Suppressor macrophage treated with lipopolysaccharide for 1 hour (primary cell): Measurements from ENCODE around the gene MBNL1.
A peak's percentile ranks its signal among the peaks of the same experiment; 100 is the strongest.

Experiments used
- DNase-seq, 3 donors: peaks; one replicate each; pipeline ENCODE4 v3.0.0-alpha.2; 2020 to 2022

The MBNL1 gene, protein sequence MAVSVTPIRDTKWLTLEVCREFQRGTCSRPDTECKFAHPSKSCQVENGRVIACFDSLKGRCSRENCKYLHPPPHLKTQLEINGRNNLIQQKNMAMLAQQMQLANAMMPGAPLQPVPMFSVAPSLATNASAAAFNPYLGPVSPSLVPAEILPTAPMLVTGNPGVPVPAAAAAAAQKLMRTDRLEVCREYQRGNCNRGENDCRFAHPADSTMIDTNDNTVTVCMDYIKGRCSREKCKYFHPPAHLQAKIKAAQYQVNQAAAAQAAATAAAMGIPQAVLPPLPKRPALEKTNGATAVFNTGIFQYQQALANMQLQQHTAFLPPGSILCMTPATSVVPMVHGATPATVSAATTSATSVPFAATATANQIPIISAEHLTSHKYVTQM

GRCh38 chr3:152268555-152269055 is at the start of gene MBNL1:
MBNL1 (plus strand) TSS chr3:152268929; CDS start chr3:152300194, 31,265 bp downstream.
- DNase-seq, result peak; percentile 89 to 92 (median 90)

GRCh38 chr3:152219216-152219615 is 49.5 kb upstream of the MBNL1 start:
- no peak for DNase-seq

GRCh38 chr3:152219769-152220255 is 48.9 kb upstream of the MBNL1 start:
- DNase-seq, result no peak

- DNase-seq, result peak; percentile 42 to 83 (median 82)
Measured at GRCh38 chr3:152222327-152222726, 46.4 kb upstream of the MBNL1 start.

DNA sequence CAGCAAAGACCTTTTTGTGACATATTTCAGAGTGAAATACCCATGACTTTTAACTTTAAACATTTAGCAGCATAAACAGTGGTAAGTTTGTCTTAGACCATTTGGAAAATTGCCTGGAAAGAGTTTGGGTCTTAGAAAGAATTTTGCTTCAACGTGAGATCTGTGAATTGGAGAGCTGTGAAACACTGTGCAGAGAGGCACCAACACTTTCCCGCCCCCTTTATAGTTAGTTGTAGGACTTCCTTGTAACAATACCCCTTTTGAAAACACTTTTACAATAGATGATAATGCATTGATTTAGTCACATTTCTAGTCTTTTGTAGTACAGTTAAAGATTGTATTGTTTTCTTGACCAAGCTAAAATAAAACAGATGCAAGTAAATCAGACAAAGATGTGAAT is 43.5 kb upstream of the MBNL1 start:
- DNase-seq, result no peak

DNA sequence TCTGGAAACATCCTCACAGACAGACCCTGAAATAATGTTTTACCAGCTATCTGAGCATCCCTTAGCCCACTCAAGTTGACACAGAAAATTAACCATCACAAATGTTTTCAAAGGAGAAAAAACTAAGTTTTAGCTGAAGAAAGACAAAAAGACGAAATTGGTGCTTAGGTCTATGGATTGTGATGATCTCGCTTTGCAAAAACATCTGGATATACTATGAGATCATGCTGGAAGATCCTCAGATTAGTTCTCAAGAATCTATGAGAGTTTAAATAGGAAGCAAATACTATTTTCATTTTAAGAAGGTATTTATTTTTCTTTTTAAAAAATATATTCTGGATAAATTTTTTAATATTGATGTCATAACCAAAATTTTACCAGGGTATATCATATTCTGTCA is 42.6 kb upstream of the MBNL1 start:
- no peak for DNase-seq

DNA sequence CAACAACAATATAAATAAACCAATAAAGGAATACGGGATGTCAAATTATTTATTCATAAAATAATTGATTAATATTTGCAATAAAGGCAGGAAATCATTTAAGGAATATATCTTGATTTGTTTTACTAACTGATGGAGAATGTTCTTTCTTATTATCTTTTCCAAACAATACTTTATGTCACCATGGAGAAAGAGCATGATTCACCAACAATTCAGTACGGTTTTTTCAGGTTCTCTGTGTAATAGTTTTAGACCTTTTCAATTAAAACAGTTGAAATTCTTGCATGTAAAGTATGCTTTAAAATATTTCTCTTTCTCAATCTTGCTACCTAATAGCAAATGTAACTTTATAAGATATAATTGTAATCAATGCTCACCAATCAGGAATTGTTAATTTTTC is 41.7 kb upstream of the MBNL1 start:
- DNase-seq, result no peak

- DNase-seq, result peak in 1 of 3 donors; percentile 40
Measured at GRCh38 chr3:152229692-152230091, 39.0 kb upstream of the MBNL1 start.

DNA sequence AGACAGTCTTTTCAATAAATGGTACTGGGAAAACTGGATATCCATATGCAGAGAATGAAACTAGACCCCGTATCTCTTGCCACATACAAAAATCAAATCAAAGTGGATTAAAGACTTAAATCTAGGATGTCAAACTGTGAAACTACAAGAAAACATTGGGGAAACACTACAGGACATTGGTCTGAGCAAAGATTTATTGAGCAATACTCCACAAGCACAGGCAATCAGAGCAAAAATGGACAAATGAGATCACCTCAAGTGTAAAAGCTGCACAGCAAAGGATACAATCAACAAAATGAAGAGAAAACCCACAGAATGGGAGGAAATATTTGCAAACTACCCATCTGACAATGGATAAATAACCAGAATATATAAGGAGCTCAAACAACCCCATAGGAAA is 38.4 kb upstream of the MBNL1 start:
- peak; percentile 32 to 65 (median 55) for DNase-seq

DNA sequence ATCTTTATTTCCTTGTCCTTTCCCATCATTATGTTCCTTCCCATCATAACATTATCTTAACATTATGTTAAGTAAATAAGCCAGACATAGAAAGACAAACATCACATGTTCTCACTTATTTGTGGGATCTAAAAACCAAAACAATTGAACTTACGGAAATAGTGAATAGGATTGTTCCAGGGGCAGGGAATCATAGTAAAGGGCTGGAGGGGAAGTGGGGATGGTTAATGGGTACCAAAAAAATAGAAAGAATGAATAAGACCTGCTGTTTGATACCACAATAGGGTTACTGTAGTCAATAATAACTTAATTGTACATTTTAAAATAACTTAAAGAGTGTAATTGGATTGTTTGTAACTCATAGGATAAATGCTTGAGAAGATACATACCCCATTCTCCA is 36.7 kb upstream of the MBNL1 start:
- no peak for DNase-seq

DNA sequence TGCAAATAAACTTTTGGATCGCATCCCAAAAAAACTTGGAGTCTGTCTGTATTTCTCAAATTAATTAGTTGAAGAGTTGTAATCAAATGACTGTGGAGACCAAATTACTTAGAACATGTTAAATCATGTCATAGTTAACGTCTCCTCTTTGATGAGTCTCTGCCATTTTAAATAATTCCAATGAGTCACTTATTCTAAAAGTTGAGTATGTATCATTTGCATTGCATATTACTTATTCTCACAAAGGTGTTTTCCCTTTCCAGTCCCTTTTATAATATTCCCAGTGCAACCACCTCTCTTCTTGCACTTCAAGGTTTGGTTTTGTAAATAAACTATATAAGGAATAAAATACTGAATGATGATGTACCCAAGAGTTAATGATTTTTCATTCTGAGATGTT is 36.0 kb upstream of the MBNL1 start:
- peak in 2 of 3 donors; percentile 46 to 73 for DNase-seq

- no peak for DNase-seq
Measured at GRCh38 chr3:152234657-152235375, 33.9 kb upstream of the MBNL1 start.

DNA sequence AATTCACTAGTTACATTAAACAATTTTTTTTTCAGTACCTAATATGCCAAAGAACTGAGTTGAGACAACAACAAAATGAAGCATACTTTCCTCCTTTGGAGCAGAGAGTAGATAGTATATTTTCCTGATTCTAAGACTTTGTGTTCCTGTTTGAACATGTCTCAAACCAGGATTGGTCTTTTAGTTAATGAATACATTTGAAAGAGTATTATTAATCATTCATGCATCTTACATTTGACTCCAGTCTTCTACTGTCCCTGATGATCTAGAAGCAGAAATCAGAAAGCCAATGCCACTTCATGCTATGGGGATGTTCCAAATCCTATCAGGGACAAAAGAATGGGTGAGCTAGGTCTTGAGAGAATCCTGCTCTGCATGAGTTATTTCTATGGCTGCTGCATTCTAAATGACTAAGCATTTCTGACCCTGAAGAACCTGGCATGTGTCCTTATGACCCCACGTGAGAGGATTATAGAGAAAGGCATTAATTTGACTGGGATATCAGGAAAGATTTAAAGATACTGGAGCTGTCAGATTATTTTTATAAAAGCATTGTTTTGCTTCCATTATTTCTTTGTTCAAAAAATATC is 32.9 kb upstream of the MBNL1 start:
- DNase-seq, result no peak

- peak; percentile 52 to 73 (median 70) for DNase-seq
Measured at GRCh38 chr3:152236716-152237115, 32.0 kb upstream of the MBNL1 start.

GRCh38 chr3:152241142-152242017 is 27.3 kb upstream of the MBNL1 start:
- no peak for DNase-seq

- DNase-seq, result no peak
Measured at GRCh38 chr3:152243301-152243711, 25.4 kb upstream of the MBNL1 start.

DNA sequence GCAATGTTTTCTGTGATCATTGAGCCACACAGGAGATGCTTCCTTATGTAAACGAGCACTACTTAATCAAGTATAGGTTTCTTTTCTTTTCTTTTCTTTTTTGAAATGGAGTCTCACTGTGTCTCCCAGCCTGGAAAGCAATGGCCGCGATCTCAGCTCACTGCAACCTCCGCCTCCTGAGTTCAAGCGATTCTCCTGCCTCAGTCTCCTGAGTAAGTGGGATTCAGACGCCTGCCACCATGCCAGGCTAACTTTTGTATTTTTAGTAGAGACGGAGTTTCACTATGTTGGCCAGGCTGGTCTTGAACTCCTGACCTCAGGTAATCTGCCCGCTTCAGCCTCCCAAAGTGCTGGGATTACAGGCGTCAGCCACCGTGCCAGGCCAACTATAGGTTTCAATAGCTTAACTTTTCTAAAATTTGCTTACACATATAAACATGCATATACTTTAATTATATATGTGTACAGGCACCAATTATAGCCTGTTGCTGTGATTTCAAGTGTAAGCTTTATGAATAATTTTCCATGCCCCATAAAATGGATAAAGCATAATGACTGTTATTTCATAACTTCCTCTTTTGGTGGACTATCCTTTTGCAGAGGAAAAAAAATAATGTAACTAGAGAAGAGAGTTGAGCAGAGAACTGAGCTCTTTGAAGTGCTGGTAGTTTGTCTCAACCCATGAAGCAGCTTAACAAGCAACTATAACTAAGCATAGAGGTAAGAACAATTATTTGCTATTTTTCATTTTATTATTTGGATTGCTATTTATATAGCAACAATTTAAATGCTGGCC is 24.8 kb upstream of the MBNL1 start:
- DNase-seq, result peak; percentile 51 to 85 (median 83)

DNA sequence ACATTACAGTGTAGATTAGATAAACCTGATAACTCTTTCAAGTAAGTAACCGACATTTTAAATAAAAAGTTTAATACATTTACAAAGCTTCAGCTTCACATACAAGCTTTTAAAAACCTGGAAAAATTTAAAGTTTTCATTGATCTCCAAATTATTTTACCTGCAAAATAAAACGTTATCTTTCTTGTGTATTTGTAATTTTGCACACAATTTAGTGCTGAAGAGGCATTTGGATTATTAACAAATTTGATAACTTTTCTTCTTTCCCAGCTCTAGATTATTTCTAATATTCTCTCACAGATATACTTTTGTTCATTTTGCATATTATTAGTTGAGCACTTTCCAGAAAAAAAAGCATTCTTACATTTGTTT is 24.2 kb upstream of the MBNL1 start:
- no peak for DNase-seq

DNA sequence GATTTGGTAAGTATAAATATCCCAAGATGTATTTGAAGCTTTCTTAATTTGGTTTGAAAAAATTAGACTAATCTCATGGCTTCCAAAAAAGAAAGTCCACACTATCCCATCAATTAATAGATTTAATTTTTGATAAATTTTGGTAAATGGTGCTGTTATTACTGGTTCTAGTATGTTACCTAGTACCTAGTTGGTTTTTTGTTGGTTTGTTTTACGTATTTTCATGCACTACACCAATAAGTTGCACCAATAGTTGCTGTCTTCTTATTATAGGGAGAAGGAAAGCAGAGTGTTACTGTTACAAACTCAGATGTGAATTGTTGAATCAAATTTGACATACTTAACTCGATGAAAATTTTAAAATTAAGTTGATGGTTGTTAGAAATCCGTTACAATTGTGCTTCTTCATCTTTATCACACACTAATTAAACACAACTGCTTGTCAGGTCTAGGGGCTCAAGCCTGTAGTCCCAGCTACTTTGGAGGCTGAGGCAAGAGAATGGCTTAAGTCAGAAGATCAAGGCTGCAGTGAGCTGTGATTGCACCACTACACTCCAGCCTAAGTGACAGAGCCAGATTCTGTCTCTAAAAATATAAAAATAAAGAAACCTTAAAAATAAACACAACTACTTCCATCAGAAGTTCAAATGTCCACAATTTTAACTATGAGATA is 23.1 kb upstream of the MBNL1 start:
- peak in 2 of 3 donors; percentile 43 to 51 for DNase-seq

GRCh38 chr3:152251916-152252315 is 16.8 kb upstream of the MBNL1 start:
- no peak for DNase-seq

DNA sequence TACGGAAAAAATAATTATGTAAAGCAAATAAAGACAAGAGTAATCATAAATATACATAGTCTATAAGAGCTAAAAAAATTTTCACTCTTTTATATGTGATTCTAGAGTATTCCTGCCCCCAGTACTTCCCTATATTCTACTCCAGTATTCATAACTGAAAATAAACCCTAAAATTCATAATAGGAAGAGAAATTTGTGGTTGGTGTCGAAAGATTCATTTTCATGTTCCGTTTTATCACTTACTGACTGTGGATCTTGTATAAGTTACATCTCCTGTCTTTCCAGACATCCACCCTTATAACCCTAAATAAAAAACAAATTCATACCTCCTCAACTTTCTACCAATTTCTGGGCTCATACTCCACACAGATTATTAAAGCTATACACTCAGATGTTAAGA is 16.0 kb upstream of the MBNL1 start:
- peak; percentile 49 to 91 (median 87) for DNase-seq
